DOHH2 (cell line): Measurements from ENCODE around the gene DYDC2.

ENCODE experiments used
- H3F3A ChIP-seq: fragments of 200-600 bp; sonication (generic), shearing (Covaris generic); 2 replicates; pipeline ENCODE4 v1.6.0; 2016; ENCODE audit warnings: antibody characterized with exemption, mild to moderate bottlenecking; ENCODE audit not compliant: control insufficient read depth, insufficient read depth
- H3K27ac ChIP-seq: fragments of 200-600 bp; sonication (generic); 2 replicates; pipeline ENCODE4 v1.5.1; 2014; ENCODE audit warnings: low read depth, mild to moderate bottlenecking, low read length, moderate library complexity
- H3K27me3 ChIP-seq: fragments of 200-600 bp; sonication (generic); 2 replicates; pipeline ENCODE4 v1.6.1; 2014; ENCODE audit warnings: mild to moderate bottlenecking, low read length, mixed read lengths; ENCODE audit not compliant: control insufficient read depth
- H3K36me3 ChIP-seq: fragments of 200-600 bp; sonication (generic); 2 replicates; pipeline ENCODE4 v1.6.1; 2014; ENCODE audit warnings: mild to moderate bottlenecking, low read length, moderate library complexity, mixed read lengths; ENCODE audit not compliant: control insufficient read depth
- H3K4me1 ChIP-seq: fragments of 200-600 bp; sonication (generic); 2 replicates; pipeline ENCODE4 v1.6.1; 2014; ENCODE audit warnings: mild to moderate bottlenecking, low read length, mixed read lengths; ENCODE audit not compliant: control insufficient read depth
- H3K4me2 ChIP-seq: fragments of 200-600 bp; sonication (generic); 2 replicates; pipeline ENCODE4 v1.6.0; 2014; ENCODE audit warnings: mild to moderate bottlenecking, low read length, moderate library complexity
- H3K4me3 ChIP-seq: fragments of 200-600 bp; sonication (generic); 2 replicates; pipeline ENCODE4 v1.5.1; 2014; ENCODE audit warnings: mild to moderate bottlenecking, low read length, mixed read lengths
- H3K79me2 ChIP-seq: fragments of 200-600 bp; sonication (generic); 2 replicates; pipeline ENCODE4 v1.6.1; 2014; ENCODE audit warnings: mild to moderate bottlenecking, low read length, mixed read lengths; ENCODE audit not compliant: control insufficient read depth
- H3K9me2 ChIP-seq: fragments of 200-600 bp; sonication (generic); replicated peaks from 2 replicates; pipeline ENCODE4 v1.6.1; 2014; ENCODE audit warnings: mild to moderate bottlenecking, low read length, mixed read lengths; ENCODE audit not compliant: control insufficient read depth
- H3K9me3 ChIP-seq: fragments of 200-600 bp; sonication (generic); 2 replicates; pipeline ENCODE4 v1.6.1; 2014; ENCODE audit warnings: antibody characterized with exemption, low read length, mixed read lengths; ENCODE audit not compliant: control insufficient read depth, insufficient read depth
- H4K20me1 ChIP-seq: fragments of 200-600 bp; sonication (generic); 2 replicates; pipeline ENCODE4 v1.6.0; 2014; ENCODE audit warnings: low read depth, mild to moderate bottlenecking, antibody characterized with exemption, low read length, moderate library complexity; ENCODE audit not compliant: control insufficient read depth, insufficient read depth
- EZH2phosphoT487 ChIP-seq: fragments of 200-600 bp; sonication (generic); IDR thresholded peaks from 2 replicates; pipeline ENCODE4 v1.6.1; 2017; ENCODE audit warnings: borderline replicate concordance, mild to moderate bottlenecking, antibody characterized with exemption, low read length, moderate library complexity, mixed read lengths
- TF ChIP-seq, protein P1 (sequence below): fragments of 200-600 bp; sonication (generic); IDR thresholded peaks from one replicate; pipeline ENCODE4 v1.5.1; 2014; ENCODE audit warnings: antibody characterized with exemption, mild to moderate bottlenecking, low read depth, low read length; ENCODE audit not compliant: poor library complexity, severe bottlenecking

DYDC2 gene

GRCh38 chr10:80323311-80323710 lies 33.3 kb upstream of the DYDC2 start:
- no peaks in the 10 kb centered on the region for H3K9me3 ChIP-seq
- H3K4me3 ChIP-seq = no peak overlapping the region
- H3F3A ChIP-seq = no peaks in the 10 kb centered on the region
- H3K36me3 ChIP-seq = no peaks in the 10 kb centered on the region
- H3K9me2 ChIP-seq = no peaks in the 10 kb centered on the region
- no peaks in the 10 kb centered on the region for H3K4me1 ChIP-seq
- no peaks in the 10 kb centered on the region for H4K20me1 ChIP-seq
- no peak overlapping the region for H3K27ac ChIP-seq
- H3K79me2 ChIP-seq = no peaks in the 10 kb centered on the region
- H3K27me3 ChIP-seq = peaks cover 12% of the 10 kb centered on the region
- no peak for TF ChIP-seq EZH2phosphoT487
- TF ChIP-seq, protein P1, sequence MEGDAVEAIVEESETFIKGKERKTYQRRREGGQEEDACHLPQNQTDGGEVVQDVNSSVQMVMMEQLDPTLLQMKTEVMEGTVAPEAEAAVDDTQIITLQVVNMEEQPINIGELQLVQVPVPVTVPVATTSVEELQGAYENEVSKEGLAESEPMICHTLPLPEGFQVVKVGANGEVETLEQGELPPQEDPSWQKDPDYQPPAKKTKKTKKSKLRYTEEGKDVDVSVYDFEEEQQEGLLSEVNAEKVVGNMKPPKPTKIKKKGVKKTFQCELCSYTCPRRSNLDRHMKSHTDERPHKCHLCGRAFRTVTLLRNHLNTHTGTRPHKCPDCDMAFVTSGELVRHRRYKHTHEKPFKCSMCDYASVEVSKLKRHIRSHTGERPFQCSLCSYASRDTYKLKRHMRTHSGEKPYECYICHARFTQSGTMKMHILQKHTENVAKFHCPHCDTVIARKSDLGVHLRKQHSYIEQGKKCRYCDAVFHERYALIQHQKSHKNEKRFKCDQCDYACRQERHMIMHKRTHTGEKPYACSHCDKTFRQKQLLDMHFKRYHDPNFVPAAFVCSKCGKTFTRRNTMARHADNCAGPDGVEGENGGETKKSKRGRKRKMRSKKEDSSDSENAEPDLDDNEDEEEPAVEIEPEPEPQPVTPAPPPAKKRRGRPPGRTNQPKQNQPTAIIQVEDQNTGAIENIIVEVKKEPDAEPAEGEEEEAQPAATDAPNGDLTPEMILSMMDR = no peak
- H3K4me2 ChIP-seq = no peak overlapping the region

DNA sequence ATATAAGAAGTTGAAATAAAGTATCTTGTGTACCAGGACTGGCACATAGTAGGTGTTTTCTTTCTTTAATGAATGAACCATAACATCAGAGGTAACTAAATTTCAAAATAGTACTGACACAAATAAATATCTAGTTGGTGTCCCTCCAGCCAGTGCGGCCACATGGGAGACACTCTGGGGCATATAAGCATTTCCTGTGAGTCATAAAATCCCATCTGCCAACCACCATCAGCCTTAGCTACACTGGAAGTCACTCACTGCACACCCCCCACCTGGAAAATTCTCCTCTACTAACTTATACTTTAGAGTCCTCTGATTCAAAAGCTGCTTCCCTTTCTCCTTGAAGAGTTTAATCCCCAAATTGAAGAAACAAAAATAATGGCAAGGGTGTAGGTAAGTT lies 32.5 kb upstream of the DYDC2 start:
- Histone ChIP-seq H3F3A (no peaks in the 10 kb centered on the region), H3K79me2 (no peaks in the 10 kb centered on the region), H3K36me3 (no peaks in the 10 kb centered on the region), H3K4me3 (no peak overlapping the region), H4K20me1 (no peaks in the 10 kb centered on the region), H3K27ac (no peak overlapping the region), H3K9me3 (no peaks in the 10 kb centered on the region), H3K4me1 (no peaks in the 10 kb centered on the region), H3K27me3 (peaks cover 12% of the 10 kb centered on the region), H3K9me2 (no peaks in the 10 kb centered on the region), H3K4me2 (no peak overlapping the region)
- TF ChIP-seq, protein P1 = no peak
- no peak for TF ChIP-seq EZH2phosphoT487

DNA sequence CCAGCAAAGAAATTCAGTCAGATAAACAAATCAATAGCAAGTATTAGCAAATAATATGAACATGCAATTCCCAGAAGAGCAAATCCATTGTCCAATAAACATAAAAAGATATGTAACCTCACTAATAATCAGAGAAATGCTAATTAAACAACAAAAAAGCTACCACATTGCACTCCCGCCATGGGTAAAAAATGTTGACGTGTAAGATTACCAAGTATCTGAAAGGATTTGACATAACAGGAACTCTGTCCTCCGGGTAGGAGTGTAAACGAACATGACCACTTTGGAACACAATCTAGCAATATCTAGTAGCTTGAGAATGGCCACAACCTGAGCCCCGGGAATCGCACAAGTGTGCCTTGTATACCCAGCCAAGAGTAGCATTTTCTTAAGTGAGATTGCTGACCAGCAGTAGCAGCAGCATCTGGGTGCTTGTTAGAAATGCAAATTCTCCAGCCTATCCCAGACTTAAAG lies 31.7 kb upstream of the DYDC2 start:
- H3K4me3 ChIP-seq = no peak overlapping the region
- H3K9me3 ChIP-seq = no peaks in the 10 kb centered on the region
- no peaks in the 10 kb centered on the region for H3K79me2 ChIP-seq
- TF ChIP-seq EZH2phosphoT487 = no peak
- TF ChIP-seq, protein P1 = no peak
- H3K27ac ChIP-seq = no peak overlapping the region
- H3K4me2 ChIP-seq = no peak overlapping the region
- no peaks in the 10 kb centered on the region for H3F3A ChIP-seq
- peaks cover 12% of the 10 kb centered on the region for H3K27me3 ChIP-seq
- H3K4me1 ChIP-seq = no peaks in the 10 kb centered on the region
- H3K9me2 ChIP-seq = no peaks in the 10 kb centered on the region
- H4K20me1 ChIP-seq = no peaks in the 10 kb centered on the region
- no peaks in the 10 kb centered on the region for H3K36me3 ChIP-seq
